HL-60/S4 (cell line): Measurements from ENCODE around the gene TMEM255B.
"Not testable (repeated sequence)": the region's sequence is repeated elsewhere in the genome, so short reads cannot be mapped to it uniquely, and the experiment has no call there.

Experiments
- in situ Hi-C: fragments of 300-500 bp; cut with MboI; formaldehyde crosslinking; loops from 2 replicates; pipeline ENCODE4 v1.14.3; 2022; ENCODE audit warnings: low sequenced_read_pairs

TMEM255B gene

DNA sequence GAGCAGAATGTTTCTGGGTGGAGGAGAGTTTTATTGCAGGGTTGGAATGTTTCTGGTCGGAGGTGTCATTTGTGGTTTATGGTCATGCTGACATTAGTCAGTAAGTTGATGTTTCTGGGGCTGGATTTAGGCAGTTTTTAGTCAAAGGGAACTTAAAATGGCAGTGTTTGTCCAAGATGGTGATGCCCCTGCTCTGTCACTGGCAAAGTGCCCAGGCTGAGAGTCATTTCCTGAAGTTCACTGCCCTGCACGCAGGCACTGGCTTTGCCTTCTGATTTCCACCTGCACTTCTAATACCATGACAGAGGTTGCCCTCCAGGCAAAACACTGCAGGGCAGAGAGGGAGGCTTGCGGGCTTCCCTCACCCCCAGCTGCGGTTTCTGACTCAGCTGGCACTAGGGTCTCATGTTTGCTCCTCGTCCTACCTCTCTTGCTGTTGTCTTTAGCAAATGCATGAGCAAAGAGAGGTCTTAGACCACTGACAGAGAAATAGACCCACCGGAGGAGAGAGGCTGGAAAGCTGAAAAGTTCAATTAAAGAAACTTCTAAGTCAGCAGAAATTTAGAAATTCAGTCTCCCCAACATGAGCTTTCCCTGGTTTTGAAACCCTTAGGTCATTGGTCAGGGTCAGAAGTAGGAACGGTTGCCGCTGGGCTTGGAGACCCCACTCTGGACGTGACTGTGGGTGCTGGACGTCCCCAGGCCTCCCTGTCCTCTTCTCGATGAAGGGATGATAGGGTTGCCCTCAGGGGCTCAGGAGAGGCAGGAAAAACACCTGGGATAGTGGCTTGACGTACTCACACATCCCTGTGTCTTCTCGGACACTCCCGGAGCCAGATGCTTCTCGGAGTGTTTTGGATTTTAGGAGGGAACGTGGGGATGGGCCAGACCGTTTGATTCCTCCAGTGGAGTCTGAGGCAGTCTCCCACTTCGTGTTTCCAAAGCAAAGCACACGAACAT is 26.3 kb downstream of the TMEM255B start:
- in situ Hi-C loops = no loop called here

DNA sequence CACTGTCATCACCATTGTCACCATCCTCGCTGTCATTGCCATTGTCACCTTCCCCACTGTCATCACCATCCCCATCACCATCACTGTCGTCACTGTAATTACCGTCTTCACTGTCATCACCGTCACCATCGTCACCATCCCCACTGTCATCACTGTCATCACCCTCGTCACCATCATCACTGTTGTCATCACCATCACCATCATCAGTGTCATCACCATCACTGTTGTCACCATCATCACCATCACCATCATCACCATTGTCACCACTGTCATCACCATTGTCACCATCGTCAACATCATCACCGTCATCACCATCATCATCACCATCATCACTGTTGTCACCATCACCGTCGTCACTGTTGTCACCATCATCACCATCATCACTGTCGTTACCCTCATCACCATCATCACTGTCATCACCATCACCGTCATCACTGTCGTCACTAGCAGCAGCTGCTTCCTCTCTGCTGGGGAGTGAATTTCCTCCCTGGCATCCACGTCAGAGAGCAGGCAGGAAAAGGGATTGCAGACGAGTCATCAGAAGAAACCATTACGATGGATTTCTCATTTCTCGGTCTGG is 27.3 kb downstream of the TMEM255B start:
- in situ Hi-C loops = no loop called here

DNA sequence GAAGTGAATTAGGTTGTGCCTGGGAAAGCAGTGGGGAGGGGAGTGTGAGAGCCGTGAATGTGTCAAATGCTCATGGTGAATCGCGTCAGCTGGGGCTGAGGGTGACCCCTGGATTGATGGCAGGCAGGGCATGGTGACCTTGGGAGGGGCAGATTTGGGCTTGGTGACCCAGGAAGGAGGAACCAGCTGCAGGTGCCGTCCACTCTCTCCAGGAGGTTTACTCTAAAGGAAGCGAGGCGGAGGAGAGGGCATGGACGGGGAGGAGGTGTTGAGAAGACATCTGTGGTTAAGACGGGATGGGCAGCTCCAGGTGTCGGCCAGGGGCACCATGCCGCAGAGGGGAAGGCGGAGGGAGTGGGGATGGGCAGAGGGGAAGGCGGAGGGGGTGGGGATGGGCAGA is 28.7 kb downstream of the TMEM255B start:
- in situ Hi-C loops = no loop called here

DNA sequence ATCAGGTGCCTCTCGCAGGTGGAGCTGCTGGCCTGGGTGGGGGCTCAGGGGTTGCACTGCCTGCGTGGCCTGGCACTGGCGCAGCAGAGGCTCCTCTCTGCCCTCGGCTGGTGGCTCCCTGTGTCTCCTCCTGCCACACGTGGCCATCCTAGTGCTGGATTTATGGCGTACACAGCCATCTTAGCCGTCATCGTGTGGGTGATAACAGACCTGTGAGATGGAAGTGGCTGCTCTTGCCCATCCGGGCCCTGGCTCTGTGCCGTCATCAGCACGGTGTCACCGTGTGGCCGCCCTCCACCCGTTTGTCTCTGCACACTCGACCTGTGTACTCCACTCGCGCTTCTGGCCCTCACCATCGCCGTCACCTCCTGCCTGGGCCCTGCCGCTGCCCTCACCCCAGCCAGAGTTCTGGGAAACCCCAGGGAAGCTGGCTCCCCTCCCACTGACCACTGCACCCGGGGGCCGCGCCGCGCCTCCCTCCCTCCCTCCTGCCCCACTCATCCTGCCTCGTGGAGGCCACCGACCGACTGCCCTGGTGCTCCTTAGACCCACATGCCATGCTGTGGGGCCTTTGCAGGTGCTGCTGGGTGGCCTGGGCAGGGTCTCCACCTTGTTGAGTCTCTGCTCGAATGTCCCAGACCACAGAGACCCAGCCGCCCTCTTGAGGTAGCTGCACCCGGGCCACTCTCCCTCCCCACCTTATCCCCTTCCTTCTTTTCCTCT is 29.5 kb downstream of the TMEM255B start:
- in situ Hi-C loops = no loop called here

DNA sequence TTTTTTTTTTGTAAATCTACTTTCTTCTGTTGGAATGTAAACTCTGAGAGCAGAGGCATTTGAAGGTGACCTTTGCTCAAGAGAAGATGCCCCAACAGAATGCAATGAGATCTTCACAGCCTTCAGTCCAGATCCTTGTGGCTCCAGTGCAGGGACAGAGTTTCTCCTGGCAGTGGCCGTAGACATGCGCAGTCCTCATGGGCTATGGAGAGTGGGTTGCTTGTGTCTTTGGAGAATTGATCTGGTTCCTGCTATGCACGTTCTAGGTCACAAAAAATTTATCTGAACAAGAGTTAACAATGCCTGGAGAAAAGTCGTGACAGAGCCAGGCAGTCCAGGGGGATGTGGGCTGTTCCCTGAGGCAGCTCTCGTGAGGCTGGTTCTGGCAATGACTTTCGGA is 30.1 kb downstream of the TMEM255B start:
- in situ Hi-C loops = no loop called here

DNA sequence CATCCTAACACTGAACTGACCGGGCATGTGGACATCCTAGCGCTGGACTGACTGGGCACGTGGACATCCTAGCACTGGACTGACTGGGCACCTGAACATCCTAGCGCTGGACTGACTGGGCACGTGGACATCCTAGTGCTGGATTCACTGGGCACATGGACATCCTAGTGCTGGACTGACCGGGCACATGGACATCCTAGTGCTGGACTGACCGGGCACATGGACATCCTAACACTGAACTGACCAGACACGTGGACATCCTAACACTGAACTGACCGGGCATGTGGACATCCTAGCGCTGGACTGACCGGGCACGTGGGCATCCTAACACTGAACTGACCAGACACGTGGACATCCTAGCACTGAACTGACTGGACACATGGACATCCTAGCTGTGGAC is 30.9 kb downstream of the TMEM255B start:
- in situ Hi-C loops = not testable (repeated sequence)

DNA sequence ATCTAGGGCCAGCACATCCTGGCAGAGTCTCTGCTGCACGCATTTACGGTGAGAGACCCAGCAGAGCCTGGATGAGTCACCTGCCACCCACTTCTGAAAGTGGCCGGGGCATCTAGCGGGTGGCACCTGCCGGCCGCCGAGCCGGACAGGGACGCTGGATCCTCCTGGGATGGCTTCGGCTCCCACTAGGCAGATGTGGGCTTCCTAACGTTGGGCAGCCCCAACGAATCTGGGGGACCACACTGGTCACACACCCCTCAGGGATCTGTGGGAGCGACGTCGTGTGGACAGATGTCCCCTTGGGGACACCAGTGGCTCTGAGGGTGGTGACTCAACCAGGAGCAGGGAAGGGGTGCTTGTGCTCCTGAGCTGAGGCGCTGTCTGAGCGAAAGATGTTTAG is 32.2 kb downstream of the TMEM255B start:
- in situ Hi-C loops = no loop called here

DNA sequence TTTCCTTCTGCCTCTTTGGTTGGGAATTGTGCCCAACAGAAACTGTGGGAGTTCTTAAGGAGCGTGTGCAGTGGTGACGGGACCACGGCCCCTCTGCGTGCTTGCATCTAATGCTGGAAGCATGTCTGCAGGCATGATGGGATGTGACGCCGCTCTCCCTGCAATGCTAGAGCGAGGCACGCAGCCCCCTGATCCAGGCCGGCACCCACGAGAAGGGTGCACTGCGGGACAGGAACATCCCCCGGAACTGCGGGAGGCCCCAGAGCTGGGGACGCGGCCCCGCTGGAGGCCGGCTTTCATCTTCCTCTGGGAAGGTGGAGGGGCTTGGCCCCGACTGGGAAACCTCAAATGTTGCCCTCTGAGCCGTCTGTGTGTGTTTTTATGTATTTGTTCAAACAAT is 32.7 kb downstream of the TMEM255B start:
- in situ Hi-C loops = no loop called here

DNA sequence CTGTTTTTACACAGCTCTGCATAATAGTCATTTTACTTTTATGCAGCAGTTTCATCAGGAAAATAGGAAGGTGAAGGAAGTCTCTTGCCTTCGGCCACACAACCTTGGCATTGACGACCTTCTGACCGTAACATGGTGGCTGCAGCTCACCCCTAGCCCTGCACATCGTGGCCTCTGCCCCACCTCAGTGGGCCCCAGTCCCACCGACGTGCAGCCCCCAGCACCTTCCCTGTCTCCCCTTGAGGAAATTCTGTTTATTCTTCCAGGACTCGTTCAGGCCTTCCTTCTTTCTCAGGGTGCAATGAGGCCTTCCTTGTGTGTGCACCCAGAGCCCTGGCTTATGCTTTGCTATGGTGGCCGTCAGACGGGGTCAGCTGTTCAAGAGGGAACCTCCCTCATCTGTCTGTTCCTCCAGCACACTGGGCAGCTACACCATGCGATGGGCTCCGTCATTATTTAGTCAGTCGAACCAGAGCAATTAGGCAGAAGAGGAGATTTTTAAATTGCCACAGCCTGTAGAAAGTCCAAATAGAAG is 33.3 kb downstream of the TMEM255B start:
- in situ Hi-C loops = no loop called here

DNA sequence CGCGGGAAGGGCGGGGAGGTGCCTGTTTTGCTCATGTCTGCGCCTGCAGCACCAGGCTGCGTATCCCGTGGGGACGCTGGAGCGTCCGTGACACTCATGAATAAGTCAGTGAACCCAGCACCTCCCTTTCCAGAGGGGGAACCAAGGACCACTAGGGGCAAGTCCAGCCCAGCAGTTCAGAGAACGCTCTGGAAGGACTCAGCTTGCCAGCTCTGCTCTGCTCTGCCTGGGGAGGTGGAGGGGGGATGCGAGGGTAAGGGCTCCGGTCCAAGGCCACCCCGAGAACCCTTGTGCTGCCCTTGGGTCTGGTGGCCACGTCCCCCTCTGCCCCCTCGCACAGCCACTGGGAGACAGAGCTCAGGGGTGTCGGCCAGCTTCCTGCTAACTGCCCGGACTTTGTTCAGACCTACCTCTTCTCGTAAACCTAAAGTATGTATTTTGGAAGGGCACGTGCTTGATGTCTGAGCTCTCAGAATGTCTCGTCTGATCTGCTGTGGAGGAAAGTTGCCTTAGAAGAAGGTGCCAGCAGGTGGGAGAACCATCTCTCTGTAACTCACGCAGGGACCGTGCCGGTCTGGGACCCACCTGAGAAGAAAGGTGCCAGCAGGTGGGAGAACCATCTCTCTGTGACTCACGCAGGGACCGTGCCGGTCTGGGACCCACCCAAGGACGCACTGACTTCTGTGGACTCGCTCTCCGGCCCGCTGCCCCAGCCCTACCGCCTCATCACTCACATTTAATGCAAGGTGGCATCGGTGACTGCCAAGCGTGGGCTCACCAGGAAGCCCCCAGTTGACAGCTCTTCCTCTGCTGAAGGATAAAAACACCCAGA is 34.1 kb downstream of the TMEM255B start:
- in situ Hi-C loops = no loop called here

DNA sequence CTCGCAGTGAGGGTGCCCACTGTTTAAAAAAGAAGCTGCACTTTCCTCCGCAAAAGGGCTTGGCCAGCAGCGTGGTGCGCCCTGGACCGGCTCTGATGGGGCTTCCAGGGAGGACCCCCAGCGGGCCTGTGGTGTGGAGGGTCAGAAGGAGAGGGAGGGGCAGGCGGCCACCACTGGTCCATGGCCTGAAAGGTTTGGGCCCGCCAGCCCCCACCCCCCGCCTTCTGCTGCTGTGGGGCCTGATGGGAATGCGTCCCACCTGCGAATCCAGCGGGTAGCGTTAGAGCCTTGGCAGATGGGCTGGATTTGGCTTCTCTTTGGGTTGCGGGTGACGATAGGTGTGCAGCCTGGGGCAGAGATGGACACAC is 34.7 kb downstream of the TMEM255B start:
- in situ Hi-C loops = no loop called here

DNA sequence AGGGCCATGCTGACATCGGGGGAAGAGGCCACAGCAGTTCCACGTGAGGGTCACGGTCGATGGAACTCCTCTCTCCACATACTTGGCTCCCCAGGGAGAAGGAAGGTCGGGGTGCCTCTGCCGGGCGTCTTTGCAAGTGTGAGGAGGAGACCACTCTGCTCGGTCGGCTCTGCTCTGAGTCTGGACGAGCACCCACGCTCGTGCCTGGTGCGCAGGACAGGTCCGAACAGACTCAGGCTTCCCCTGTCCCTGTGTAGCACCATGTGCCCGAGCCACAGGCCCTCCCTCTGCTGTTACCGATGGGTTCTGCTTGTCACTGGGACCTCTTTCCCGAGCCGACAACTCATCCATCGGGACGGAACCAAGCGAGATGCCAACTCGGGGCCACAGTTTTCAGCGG is 35.1 kb downstream of the TMEM255B start:
- in situ Hi-C loops = no loop called here

DNA sequence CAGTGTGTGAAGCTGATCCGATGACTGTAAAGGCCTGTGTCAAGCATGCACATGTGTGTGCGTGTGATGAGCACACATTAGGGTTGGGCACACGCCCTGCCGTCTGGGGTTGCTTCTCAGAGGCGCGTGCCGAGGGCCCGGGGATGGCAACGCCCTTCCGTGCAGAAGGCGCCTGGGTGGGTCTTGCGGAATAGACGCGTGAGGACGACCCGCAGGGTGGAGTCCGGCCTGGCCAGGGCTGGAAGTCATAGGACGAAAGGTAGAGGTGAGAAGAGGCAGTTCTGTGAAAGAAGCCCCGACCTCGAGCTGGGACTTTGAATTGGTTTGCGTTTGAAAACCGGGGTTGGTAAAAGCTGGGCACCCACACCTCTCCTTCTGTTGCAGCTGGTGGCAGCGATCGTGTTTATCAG is 35.7 kb downstream of the TMEM255B start:
- in situ Hi-C loops = no loop called here

DNA sequence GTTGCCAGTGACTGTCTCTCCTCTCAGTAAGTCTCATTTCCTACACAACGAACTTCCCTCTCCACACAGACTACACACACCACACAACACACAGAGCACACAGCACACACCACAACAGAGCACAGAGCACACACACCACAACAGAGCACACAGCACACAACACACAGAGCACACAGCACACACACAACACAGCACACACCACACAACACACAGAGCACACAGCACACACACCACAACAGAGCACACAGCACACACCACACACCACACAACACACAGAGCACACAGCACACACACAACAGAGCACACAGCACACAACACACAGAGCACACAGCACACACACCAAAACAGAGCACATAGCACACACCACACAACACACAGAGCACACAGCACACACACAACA is 36.3 kb downstream of the TMEM255B start:
- in situ Hi-C loops = not testable (repeated sequence)

DNA sequence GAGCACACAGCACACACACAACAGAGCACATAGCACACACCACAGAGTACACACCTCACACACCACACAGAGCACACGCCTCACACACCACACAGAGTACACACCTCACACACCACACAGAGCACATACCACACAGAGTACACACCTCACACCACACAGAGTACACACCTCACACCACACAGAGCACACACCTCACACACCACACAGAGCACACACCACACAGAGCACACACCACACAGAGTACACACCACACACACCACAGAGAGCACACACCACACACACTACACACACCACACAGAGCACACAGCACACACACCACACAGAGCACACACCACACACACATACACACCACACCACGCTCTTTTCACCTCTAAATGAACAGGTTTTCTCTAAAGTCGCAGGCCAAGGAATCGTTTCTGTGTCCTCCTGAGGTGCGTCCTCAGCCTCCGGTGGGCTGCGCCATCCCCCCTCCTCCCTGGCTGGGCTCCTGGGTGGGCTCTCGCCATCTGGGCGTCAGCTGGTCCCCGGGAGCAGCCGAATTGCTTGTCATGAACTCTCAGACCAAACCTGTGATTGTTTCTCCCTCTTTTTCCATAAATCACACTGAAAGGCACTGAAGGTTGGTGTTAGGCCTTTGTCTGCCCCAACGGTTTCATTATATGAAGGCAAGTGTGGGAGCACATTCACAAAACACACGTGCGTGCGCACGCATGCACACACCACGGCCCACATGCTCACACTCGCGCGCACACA is 37.4 kb downstream of the TMEM255B start:
- in situ Hi-C loops = no loop called here

DNA sequence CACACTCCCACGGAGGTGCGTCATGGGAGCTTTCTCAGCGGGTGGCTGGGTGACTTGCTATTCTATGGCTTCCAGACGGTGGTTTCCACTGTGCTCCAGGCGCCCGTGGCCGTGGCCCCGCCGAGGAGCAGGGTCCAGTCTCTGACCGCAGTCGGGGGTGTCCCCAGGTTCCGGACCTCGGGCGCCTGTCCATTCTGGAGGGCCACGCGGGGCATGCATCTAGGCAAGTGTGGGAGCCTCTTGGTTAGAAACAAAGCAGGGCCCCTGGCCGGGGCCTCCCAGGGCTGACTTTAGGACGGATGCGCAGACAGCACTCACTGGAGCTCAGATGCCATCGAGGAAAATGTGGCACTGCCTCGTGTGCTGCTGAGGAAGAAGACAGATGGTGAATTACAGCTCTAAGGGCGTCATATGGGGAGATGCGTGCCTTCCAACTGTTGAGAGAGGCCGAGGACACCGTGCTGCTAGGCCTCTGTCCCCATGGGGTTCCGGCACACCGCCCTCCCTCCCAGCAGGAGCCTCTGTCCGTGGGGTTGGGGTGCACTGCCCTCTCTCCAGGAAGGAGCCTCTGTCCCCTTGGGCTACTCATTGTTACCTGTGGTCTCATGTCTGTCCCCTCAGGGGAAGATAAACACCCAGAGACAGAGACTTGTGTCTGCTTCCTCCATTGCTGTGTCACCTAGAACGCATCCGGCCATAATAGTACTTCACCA is 38.1 kb downstream of the TMEM255B start:
- in situ Hi-C loops = no loop called here

DNA sequence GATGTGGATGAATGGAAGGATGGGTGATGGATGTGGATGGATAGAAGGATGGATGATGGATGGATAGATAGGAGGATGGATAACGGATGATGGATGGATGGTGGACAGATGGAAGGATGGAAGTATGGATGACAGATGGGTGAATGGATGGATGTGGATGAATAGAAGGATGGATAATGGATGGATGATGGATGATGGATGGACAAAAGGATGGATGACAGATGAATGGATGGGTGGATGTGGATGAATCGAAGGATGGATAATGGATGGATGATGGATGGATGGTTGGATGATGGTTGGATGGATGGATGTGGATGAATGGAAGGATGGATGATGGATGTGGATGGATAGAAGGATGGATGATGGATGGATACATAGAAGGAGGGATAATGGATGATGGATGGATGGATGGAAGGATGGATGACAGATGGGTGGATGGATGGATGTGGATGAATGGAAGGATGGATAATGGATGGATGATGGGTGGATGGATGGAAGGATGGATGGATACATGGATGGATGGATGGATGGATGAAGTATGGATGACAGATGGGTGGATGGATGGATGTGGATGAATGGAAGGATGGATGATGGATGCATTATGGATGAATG is 39.3 kb downstream of the TMEM255B start:
- in situ Hi-C loops = no loop called here

DNA sequence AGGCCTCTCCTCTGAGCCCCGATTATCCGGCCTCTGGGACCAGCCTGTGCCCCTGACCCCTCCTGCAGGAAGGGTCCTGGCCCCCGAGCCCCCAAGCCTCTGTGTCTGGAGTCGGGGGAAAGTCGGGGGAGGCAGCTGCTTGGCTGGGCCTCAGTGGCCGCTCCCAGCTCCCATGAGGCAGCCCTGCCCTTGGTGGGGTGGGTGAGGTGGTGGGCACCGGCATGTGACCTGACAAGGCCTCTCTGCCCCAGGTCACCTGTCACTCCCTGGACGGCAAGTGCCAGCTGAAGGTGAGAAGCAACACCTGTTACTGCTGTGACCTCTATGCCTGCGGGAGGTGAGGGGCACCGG is 41.5 kb downstream of the TMEM255B start:
- in situ Hi-C loops = no loop called here
